NCI-H526 treated with DMSO at 0.1 percent for 48 hours (cell line): ENCODE measurements around the gene PIMREG.

Experiments
- DNase-seq: peaks from one replicate; lab custom pipeline; 2025; lab: John Stamatoyannopoulos, UW

Gene PIMREG

GRCh38 chr17:6437956-6438355 lies 6.3 kb upstream of the PIMREG start:
- DNase-seq = no peak

DNA sequence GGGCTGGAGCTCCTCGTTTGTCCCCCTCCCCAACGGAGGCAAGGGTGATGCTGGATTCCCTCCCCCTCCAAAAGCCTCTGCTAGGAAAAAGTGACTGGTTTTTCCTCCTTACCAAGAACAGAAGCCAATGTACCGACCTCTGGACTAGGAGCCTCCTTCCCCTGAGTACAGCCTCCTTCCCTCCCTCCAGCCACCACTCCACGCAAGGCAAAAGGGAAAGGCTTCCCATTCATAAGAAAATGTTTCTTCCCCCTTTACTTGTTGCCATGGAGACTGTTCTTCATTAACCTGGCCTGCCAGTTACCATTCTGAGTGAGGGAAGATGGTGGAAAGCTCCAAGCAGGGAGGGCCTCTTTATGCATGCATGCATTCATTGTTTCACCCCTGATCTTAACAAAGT lies 4.3 kb upstream of the PIMREG start:
- DNase-seq = no peak

DNA sequence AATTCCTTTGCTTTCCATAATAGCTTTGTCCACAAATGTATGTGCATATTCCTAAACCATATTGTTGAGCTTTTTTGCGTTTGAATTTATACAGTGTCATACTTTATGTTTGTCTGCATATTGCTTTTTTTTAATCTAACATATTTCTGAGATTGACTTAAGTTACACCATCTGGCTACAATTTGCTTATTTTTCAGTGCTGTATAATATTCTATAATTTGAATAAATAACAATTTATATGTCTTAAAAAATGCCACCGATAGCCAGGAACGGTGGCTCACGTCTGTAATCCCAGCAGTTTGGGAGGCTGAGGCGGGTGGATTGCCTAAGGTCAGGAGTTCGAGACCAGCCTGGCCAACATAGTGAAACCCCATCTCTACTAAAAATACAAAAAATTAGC lies 1.5 kb upstream of the PIMREG start:
- DNase-seq = no peak

- DNase-seq = no peak
These were observed 498 bp downstream of the PIMREG start for GRCh38 chr17:6444571-6445335.

DNA sequence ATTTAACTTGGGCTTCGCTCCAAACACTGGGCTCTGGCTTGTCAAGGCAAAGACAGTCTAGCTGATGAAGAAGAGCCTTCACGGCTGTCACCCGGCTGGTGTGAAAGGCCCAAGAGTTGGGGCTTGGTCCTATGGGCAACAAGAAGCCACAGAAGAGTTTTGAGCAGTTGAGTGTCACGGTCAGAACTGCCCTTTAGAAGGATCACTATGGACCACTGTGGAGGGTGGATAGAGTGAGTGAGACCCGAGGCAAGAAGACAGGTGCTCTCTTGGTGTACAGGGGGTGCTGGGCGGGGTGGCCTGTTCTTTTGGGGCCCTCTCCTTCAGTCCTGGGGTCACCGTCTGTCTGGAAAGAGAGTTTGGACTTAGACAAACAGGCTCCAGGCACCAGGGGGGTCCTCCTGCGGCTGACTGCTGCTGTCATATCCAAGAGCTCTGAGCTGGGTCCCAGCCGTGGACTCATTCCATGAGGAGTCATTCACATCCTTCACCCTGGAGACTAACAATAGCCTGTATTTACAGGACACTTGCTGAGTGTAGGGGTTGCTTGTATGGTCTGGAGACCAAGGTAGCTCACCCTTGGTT lies 2.4 kb downstream of the PIMREG start:
- DNase-seq = no peak

DNA sequence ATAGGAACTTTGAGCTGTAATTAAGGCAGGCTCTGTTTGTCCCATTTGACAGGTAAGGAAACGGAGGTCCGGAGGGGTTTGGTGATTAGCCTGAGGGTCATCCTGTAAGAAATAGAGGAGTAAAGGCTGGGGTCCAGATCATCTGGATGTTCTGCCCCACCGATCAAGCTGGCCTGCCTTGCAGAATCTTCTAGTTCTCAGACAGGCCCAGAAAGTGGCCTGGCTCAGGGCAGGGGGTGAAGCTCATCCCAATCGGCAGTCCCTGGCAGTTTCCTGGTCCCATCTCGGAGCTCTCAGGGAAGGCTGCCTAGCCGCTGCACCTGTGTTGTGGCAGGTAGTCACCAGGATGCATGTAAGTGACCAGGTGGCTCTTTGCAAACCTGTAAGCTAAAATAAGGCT lies 4.2 kb downstream of the PIMREG start:
- DNase-seq = no peak

DNA sequence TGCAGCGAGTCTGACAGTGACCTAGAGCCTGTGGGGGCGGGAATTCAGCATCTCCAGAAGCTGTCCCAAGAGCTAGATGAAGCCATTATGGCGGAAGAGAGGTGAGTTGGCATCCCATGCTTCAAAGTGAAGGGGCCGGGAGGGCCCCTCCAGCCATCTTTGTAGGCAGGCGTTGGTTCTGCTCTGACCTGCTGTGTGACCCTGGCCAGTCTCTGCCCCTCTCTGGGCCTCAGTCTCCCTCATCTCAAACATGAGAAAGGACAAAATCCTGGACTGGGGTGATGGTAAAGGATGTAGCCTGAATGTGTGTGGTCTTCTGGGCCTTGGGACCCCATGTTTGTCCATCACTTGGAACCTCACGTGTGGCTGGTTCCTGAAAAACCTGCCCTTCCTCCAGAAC lies 5.1 kb downstream of the PIMREG start:
- no peak for DNase-seq

DNA sequence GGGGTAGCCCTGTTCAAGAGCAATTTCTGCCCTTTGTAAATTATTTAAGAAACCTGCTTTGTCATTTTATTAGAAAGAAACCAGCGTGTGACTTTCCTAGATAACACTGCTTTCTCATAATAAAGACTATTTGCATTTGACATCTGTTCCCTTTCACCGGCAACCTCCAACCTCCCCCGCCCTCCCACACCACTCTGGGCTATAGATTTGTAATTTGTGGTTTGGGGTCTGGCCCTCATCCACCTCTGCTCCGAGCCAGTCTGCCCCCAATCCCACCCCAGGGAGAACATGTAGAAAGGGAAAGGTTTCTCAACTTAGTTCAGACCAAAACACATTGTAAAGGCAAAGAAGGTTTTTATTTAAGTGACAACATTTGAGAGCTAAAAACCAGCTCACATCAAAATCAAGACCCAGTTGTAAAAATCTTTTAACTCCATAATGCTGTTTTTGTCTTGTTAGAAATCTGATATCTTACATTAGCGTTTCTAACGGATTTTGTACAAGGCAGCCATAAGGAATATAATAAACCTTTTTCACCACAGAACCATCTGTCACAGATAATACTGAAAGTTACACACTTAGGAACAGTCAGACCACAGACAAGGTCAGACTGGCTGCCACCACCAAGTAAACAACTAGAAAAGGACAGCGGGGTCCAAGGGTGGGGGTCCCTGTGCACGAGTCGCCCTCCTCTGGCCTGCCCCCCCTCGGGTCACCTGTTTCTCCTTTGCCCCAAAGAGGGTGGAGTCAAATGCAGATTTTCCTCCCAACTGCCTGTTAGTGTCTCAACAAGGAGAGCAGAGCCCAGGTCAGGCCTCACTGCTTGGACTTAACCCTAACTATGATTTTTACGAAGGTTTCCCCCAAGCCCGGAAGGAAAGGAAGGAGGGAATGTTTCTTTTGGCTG lies 6.9 kb downstream of the PIMREG start:
- no peak for DNase-seq

DNA sequence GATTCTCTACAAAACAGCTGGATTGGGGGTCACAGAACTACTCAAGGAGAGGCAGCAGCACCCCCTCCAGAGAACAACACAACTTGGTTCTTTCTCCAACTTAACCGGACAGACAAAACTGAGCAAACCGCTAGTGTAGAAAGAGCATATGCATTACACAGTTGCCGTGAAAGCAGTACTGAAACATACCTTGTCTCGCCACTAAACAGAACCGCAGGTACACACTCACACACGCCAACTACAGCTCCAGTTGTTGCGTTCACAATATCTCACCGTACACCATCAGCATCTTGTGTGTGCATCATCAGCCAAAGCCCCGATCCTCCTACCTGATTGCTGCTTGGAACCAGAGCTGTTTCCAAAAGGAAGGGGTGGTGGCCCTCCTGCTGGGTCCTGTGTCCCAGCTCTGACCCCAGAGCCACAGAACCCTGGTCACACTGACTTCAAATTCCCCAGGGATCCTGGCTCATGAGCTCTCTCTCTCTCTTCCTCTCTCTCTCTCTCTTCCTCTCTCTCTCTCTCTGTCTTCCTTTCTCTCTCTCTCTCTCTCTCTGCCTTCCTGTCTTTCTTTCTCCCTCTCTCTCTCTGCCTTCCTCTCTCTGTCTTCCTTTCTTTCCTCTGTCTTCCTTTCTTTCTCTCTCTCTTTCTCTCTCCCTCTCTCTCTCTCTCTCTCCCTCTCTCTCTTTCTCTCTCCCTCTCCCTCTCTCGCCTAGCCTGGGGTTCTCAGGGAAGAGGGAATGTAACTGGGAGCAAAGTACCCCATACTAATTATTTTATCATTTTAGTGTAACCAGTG lies 8.4 kb downstream of the PIMREG start:
- DNase-seq = no peak

DNA sequence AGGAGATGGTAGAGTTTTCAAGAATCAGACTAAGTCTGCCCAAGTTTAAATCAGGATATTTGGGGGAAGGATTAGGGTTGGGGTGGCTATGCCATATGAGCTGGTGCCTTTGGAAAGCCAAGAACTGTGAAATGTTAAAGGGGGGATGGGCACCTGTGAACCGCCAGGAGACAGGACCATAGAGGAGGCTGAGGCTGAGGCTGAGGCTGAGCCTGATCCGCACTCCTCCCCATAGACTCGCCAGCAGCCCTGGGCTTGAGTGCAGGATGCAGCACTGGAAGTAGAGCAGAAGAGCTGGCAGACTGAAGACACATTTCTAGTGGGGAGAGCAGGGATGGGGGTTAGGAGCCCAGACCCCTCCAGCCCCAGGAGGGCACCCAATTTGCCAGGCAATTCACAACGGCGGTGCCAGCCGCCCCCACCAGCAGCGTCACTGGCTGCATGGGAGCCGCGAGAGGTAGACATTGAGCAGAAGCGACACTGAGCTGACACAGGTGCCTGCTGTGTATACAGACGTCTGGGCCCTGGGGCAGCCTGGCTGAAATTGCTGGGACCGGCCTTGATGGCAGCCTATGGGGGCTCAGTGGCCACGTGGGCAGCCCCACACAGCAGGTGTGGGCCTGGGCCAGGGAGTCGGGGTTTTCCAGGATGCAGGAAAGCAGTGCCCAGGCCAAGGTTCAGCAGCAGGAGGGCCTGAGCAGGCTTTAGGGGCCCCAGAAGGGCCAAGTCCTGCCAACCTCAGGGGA lies 9.2 kb downstream of the PIMREG start:
- DNase-seq = no peak

DNA sequence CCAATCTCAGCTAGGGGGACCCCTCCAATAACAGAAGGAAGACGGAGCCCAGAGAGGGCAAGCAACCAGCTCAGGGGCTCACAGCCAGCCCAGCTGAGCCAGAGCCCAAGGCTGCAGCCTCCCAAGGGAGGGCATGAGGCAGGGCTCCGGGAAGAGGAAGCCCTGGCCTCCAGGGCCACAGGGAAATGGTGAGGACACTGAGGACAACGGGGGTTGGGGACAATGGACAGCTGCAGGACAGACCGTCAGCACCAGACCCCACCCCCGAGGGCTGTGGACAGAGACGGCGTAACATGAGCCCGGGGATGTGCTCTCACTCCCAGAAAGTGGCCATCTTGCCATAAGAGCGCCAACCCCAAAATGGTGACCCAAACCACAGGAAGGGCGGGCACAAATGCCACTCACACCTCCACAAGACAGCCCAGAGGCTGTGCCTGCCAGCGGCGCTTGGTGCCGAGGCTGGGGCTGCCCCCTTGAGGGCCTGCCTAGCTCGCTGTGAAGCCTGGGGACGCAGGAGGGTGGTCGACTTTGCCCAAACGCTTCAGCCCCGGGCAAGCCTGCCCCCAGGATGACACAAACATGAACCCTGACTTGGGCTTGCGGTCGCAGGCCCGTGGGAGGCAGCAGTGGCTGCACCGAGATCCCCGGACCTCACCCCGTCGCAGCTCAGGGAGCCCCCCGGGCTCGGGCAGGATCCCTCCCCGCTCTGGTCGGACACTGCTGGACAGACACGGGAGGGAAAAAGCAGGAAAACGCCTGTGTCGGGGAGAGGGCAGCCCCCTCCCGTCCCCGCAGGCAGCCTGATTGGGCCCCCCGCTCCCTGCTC lies 10.5 kb downstream of the PIMREG start:
- no peak for DNase-seq

DNA sequence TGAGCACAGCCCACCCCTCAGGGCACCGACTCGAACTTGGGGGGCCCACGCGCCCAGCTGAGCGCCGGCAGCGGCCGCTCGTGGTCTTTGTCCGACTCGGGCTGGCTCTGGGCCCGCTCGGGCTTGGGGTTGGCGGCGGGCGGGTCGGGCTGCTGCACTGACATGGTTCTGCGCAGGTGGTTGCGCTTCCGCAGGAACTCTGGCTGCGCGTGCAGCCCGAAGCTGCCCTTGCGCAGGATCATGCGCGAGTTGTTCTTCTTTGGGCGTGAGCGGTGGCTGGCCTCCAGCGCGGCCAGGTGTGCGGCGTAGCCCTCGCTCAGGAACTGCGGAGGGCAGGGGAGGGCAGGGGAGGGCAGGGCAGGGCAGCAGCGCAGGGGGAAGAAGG lies 11.1 kb downstream of the PIMREG start:
- DNase-seq = peak; percentile 2

DNA sequence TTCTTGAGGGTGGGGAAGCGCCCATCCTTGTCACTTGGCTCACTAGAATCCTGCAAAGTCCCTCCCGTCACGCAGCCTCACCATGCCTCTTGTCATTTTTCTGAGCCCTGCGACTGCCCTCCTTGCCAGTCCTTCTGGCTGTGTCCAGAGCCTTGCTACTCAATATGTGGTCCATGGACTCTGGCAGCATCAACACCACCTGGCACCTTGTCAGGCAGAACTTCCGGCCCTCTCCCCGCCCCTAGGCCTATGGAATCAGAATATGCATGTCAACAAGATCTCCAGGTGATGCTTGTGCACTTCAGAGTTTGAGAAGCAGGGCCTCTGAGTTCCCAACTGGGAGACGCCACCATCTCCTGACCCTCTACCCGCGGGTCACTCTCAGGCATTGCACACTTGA lies 12.1 kb downstream of the PIMREG start:
- no peak for DNase-seq

DNA sequence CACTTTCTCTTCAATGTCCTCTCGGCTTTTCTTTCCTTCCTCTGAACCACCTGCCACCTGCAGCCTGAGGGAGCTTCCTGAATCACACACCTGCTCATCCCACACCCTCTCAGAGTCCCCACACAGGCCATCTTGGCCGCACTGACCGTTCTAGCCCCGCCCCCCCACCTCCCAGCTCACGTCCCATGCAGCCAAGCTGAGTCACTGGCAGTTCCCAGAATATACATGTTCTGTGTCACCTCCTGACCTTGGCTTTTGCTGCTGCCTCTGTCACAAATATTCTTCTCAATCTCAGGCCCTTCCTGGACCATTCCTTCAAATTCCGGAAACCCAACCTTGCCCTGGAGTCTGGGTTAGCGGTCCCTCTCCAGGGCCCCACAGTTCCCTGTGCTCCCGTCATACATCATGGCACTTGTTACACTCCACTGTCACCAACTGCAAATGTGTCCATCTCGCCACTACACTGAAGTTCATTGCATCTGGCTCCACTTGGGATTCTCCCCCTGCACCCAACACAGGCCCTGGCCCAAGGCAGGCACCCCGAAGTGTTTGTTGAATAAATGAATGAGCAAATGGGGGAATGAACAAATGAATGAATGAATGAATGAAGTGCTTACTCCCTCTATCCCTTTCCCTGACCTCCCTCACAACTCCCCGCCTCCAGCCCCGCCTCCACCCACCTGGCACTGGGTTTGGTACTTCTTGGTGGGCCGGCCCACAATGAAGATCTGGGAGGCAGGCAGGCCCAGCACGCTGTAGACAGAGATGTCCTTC lies 12.8 kb downstream of the PIMREG start:
- no peak for DNase-seq

DNA sequence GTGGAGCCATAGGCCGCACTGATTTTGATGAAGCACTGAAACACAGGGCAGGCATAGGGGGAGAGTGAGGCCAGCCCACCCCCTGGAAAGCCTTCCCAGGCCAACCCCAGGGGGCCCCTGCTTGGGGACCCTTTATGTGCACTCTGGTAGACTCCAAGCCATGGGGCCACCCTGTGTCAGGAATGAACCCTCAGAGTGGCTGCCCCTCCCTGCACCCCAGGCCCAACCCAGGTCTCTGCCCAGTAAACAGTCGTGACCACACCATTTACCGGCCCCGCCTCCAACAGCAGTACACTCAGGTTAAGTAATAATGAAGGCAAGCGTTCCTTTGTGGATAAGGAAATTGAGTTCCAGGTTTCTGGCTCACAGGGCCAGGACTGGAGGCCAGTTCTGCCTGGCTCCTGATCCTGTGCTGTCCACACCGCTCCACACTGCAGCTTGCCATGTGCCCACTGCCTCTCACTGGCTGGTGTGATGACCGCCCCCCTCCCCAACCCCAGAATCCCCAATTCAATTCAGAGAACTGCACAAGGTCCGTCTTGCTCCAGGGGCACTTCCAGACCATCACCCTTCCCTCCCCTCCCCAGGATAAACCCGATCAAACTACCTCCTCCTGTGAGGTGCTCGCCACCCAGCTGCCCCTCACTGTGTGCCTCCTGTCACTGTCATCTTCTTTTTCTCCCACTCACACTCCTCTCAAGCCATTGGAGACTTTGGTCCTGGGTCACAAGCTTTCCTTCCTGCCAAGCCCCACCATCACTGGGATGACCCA lies 13.6 kb downstream of the PIMREG start:
- DNase-seq = no peak

- no peak for DNase-seq
These were observed 14.2 kb downstream of the PIMREG start for GRCh38 chr17:6458460-6458950.

- DNase-seq = no peak
These were observed 16.4 kb downstream of the PIMREG start for GRCh38 chr17:6460531-6461161.

GRCh38 chr17:6461246-6461645 lies 17.0 kb downstream of the PIMREG start:
- DNase-seq = no peak
